Glutamatergic neuron (in vitro differentiated cells): ENCODE results near the gene CHST11. TPM values are rescaled to one million over a fixed set of nuclear protein-coding genes. Genes with fewer than 3 reads are reported as not detected.
"Not testable (repeated sequence)": the region's sequence is repeated elsewhere in the genome, so short reads cannot be mapped to it uniquely, and the experiment has no call there.

Source experiments
- DNase-seq: peaks from one replicate; pipeline ENCODE4 v3.0.0; 2022
- H3K27ac Mint-ChIP-seq: one replicate; pipeline ENCODE4 v1.8.0; 2020; ENCODE audit warnings: mild to moderate bottlenecking, mixed read lengths, inconsistent platforms; ENCODE audit not compliant: unreplicated experiment
- H3K27me3 Mint-ChIP-seq: one replicate; pipeline ENCODE4 v1.8.0; 2020; ENCODE audit warnings: mild to moderate bottlenecking, moderate library complexity, mixed read lengths, inconsistent platforms; ENCODE audit not compliant: unreplicated experiment
- H3K36me3 Mint-ChIP-seq: one replicate; pipeline ENCODE4 v1.8.0; 2020; ENCODE audit warnings: mild to moderate bottlenecking, mixed read lengths, inconsistent platforms; ENCODE audit not compliant: unreplicated experiment
- H3K4me1 Mint-ChIP-seq: one replicate; pipeline ENCODE4 v1.8.0; 2020; ENCODE audit warnings: mild to moderate bottlenecking, low read depth, mixed read lengths, inconsistent platforms; ENCODE audit not compliant: unreplicated experiment
- H3K4me3 Mint-ChIP-seq: one replicate; pipeline ENCODE4 v1.8.0; 2020; ENCODE audit warnings: mild to moderate bottlenecking, mixed read lengths, inconsistent platforms; ENCODE audit not compliant: unreplicated experiment
- H3K9me3 Mint-ChIP-seq: one replicate; pipeline ENCODE4 v1.8.0; 2020; ENCODE audit warnings: mild to moderate bottlenecking, moderate library complexity, mixed read lengths, inconsistent platforms; ENCODE audit not compliant: unreplicated experiment
- total RNA-seq: library from RNA; stranded (reverse); fragmentation: NEBNext Ultra II Directional; extraction: Animal tissue kit (Norgen Biotek cat#: 25700); gene quantifications from one replicate; pipeline ENCODE4 v1.2.1, GENCODE V29; 2021; ENCODE audit not compliant: unreplicated experiment
- TF ChIP-seq, protein P1 (sequence below): fragments of 200-600 bp; sonication (generic); IDR thresholded peaks from one replicate; pipeline ENCODE4 v1.5.0; 2021; ENCODE audit not compliant: partially characterized antibody, unreplicated experiment

Gene CHST11
- total RNA-seq, 1 donor from 2014 or later, result 11.5 TPM

DNA sequence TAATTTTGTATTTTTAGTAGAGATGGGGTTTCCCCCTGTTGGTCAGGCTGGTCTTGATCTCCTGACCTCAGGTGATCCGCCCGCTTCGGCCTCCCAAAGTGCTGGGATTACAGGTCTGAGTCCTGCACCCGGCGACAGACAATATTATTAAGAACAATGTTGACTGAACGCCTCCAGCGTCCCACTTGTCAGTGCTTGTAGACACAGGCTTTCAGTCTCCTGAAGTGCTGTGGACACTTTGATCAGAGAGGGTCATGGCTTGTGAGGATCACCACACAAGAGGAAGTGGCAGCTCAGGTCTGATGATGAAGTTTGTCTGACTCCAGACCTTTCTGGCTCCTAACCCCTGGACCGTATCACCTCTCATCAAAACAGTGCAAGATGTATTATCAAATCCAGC is 114.6 kb downstream of the CHST11 start:
- peaks cover 5% of the 10 kb centered on the region for H3K36me3 Mint-ChIP-seq
- H3K4me3 Mint-ChIP-seq, result no peak overlapping the region
- TF ChIP-seq, protein P1, sequence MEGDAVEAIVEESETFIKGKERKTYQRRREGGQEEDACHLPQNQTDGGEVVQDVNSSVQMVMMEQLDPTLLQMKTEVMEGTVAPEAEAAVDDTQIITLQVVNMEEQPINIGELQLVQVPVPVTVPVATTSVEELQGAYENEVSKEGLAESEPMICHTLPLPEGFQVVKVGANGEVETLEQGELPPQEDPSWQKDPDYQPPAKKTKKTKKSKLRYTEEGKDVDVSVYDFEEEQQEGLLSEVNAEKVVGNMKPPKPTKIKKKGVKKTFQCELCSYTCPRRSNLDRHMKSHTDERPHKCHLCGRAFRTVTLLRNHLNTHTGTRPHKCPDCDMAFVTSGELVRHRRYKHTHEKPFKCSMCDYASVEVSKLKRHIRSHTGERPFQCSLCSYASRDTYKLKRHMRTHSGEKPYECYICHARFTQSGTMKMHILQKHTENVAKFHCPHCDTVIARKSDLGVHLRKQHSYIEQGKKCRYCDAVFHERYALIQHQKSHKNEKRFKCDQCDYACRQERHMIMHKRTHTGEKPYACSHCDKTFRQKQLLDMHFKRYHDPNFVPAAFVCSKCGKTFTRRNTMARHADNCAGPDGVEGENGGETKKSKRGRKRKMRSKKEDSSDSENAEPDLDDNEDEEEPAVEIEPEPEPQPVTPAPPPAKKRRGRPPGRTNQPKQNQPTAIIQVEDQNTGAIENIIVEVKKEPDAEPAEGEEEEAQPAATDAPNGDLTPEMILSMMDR, result no peak
- no peak for DNase-seq
- H3K4me1 Mint-ChIP-seq, result peaks cover 2% of the 10 kb centered on the region
- no peak overlapping the region for H3K27ac Mint-ChIP-seq
- H3K9me3 Mint-ChIP-seq, result peaks cover 2% of the 10 kb centered on the region
- peaks cover 3% of the 10 kb centered on the region for H3K27me3 Mint-ChIP-seq

DNA sequence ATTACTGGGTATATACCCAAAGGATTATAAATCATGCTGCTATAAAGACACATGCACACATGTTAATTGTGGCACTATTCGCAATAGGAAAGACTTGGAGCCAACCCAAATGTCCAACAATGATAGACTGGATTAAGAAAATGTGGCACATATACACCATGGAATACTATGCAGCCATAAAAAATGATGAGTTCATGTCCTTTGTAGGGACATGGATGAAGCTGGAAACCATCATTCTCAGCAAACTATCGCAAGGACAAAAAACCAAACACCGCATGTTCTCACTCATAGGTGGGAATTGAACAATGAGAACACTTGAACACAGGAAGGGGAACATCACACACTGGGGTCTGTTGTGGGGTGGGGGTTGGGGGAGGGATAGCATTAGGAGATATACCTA is 117.6 kb downstream of the CHST11 start:
- not testable (repeated sequence) for H3K4me3 Mint-ChIP-seq, H3K27me3 Mint-ChIP-seq, H3K9me3 Mint-ChIP-seq, H3K36me3 Mint-ChIP-seq, H3K4me1 Mint-ChIP-seq, H3K27ac Mint-ChIP-seq, DNase-seq

DNA sequence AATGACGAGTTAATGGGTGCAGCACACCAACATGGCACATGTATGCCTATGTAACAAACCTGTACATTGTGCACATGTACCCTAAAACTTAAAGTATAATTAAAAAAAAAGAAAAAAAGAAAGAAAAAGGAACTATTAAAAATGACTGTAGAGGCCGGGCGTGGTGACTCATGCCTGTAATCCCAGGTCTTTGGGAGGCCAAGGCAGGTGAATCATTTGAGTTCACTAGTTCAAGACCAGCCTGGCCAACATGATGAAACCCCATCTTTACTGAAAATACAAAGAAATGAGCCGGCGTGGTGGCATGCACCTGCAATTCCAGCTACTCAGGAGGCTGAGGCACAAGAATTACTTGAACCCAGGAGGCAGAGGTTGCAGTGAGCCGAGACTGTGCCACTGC is 118.0 kb downstream of the CHST11 start:
- DNase-seq, H3K27me3 Mint-ChIP-seq, H3K36me3 Mint-ChIP-seq, H3K9me3 Mint-ChIP-seq, H3K27ac Mint-ChIP-seq, H3K4me3 Mint-ChIP-seq, H3K4me1 Mint-ChIP-seq: not testable (repeated sequence)

DNA sequence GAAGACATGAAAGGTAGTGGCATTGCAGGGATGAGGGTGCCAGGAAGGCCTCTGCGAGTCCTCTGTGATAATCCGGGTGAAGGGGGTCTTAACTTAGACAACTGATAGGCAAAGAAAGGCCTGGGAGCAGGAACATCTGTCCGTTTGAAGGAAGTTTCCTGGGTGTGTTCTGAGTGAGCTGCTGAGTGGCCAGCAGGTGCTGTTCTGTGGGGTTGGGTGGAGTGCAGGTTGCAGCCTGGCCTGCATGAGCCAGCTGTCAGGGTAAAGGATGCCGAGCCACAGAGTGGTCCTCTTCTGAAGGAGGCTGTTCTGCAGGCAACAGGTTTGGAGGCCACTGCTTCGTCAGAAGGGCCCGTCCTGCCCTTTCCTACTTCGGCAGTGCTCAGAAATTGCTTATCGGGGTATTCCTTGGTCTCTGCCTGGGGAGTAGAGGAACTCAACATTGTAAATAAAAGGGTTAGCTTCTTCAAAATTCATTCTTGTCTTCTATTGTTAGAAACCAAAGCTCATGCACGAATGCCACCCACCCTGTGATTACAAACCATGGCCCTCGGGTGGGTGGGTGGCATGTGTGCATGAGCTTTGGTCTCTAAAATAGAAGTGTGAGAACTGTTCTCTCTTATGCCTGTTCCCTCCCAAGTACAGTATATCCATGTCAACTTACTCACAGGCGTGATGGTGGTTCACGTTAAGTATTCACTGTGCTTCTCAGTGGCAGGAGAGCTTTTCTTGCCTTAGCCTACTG is 118.9 kb downstream of the CHST11 start:
- Mint-ChIP-seq H3K27ac (no peak overlapping the region), H3K36me3 (peaks cover 5% of the 10 kb centered on the region), H3K9me3 (peaks cover 2% of the 10 kb centered on the region), H3K27me3 (peaks cover 3% of the 10 kb centered on the region), H3K4me3 (no peak overlapping the region), H3K4me1 (peaks cover 8% of the 10 kb centered on the region)
- DNase-seq, result no peak
- TF ChIP-seq, protein P1, result no peak

DNA sequence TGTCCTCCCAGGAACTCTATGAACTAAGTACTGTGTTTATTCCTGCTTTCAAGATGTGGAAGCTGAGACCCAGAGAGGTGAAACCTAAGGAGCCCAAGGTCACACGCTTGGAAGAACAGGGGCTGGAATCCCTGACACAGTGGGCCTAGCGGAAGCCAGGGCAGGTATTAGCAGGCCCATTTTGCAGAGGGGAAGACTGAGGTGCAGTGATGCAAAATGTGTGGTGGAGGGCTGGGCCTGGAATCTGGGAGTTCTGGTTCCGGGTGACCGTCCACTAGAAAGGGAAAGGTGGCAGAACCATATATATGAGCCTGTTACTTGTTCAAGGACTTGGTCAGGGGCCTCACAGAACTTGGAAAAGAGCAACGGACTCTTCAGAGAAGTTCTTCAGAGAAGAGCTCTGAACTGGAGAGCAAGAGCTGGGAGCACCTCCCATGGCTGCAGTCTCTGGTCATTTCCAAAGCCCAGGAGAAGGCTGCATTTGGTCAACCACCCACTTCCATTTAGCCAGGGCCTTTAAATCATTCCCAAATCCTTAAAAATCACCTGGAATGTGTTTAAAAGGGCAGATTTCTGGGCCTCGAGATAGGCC is 119.5 kb downstream of the CHST11 start:
- Mint-ChIP-seq H3K9me3 (peaks cover 2% of the 10 kb centered on the region), H3K27ac (no peak overlapping the region), H3K36me3 (peaks cover 5% of the 10 kb centered on the region), H3K4me3 (no peak overlapping the region), H3K4me1 (peaks cover 8% of the 10 kb centered on the region), H3K27me3 (peaks cover 6% of the 10 kb centered on the region)
- TF ChIP-seq, protein P1, result no peak
- no peak for DNase-seq

- TF ChIP-seq, protein P1, result no peak
- no peak for DNase-seq
- Mint-ChIP-seq H3K27ac (no peak overlapping the region), H3K36me3 (peaks cover 5% of the 10 kb centered on the region), H3K9me3 (peaks cover 2% of the 10 kb centered on the region), H3K4me3 (no peak overlapping the region), H3K4me1 (peaks cover 8% of the 10 kb centered on the region), H3K27me3 (peaks cover 8% of the 10 kb centered on the region)
Measured at GRCh38 chr12:104576980-104577580, 120.3 kb downstream of the CHST11 start.
